Lower leg skin (tissue), 4 donors: Measurements from ENCODE around the gene SGCG. TPM values are rescaled to one million over a fixed set of nuclear protein-coding genes. Genes with fewer than 3 reads are reported as not detected.

ENCODE experiments used
- DNase-seq, 2 donors: peaks; one replicate each; pipeline ENCODE4 v3.0.0-alpha.2; 2019; ENCODE audit warnings: low spot score in 2 of 2
- H3K4me3 ChIP-seq: fragments of 200-600 bp; sonication (generic); 2 replicates; pipeline ENCODE4 v1.5.1; 2017; ENCODE audit warnings: mild to moderate bottlenecking, low read depth; ENCODE audit not compliant: poor library complexity, severe bottlenecking
- CTCF ChIP-seq, 3 donors: fragments of 450-650 bp; IDR thresholded peaks; one replicate each; pipeline ENCODE4 v1.5.1; 2016; ENCODE audit warnings: antibody characterized with exemption in 3 of 3, mild to moderate bottlenecking in 3 of 3, moderate library complexity in 2 of 3
- POLR2A ChIP-seq, 2 donors: fragments of 450-650 bp; IDR thresholded peaks; one replicate each; pipeline ENCODE4 v1.6.1; 2016 to 2017; ENCODE audit warnings: antibody characterized with exemption in 2 of 2, mild to moderate bottlenecking in 1 of 2, moderate library complexity in 1 of 2
- WGBS, 2 donors: methylation state at CpG; one replicate each; pipeline ENCODE4 v1.1.5; 2018; 5-methylcytosine and 5-hydroxymethylcytosine counted together
- intact Hi-C: fragments of 100-400 bp; cut with DNase I; formaldehyde crosslinking; loops from one replicate; pipeline ENCODE4 v1.15.0; 2023; ENCODE audit warnings: low total_unique reads
- total RNA-seq, 4 donors: library from RNA; depleted of rRNA; stranded (reverse); fragments of >200 nt; gene quantifications; one replicate each; pipeline ENCODE4 v1.1.0, GENCODE V29; 2016

Gene SGCG
- total RNA-seq, 4 donors from 2014 or later, result 0.72 to 2.3 (median 0.90) TPM

- H3K4me3 ChIP-seq, result no peak overlapping the region
- DNase-seq, result peak; percentile 47 to 91
- intact Hi-C loops, result no loop called here
- 39 to 40% methylated on average over 6 of the region's 6 CpGs for WGBS, 2 donors
- TF ChIP-seq POLR2A (IDR thresholded peaks at IDR 0.05) (no peak), CTCF (IDR thresholded peaks at IDR 0.05) (no peak)
Observed at GRCh38 chr13:23321535-23322241, 140.9 kb downstream of the SGCG start.

- intact Hi-C loops, result no loop called here
- DNase-seq, result no peak
- H3K4me3 ChIP-seq, result no peak overlapping the region
- TF ChIP-seq CTCF (IDR thresholded peaks at IDR 0.05) (no peak), POLR2A (IDR thresholded peaks at IDR 0.05) (no peak)
- 64 to 82% methylated on average over 18 to 19 of the region's 19 CpGs for WGBS, 2 donors
Observed at GRCh38 chr13:23322353-23323336, 141.9 kb downstream of the SGCG start.

GRCh38 chr13:23323946-23324709 lies 143.3 kb downstream of the SGCG start:
- WGBS, 2 donors, result 60 to 67% methylated on average over 17 of the region's 17 CpGs
- DNase-seq, result no peak
- TF ChIP-seq POLR2A (IDR thresholded peaks at IDR 0.05), result no peak
- no peak for TF ChIP-seq CTCF (IDR thresholded peaks at IDR 0.05)
- intact Hi-C loops, result no loop called here
- no peak overlapping the region for H3K4me3 ChIP-seq

GRCh38 chr13:23325191-23325590 lies 144.4 kb downstream of the SGCG start:
- 38 to 40% methylated on average over 2 of the region's 2 CpGs for WGBS, 2 donors
- no peak overlapping the region for H3K4me3 ChIP-seq
- intact Hi-C loops, result no loop called here
- no peak for DNase-seq
- no peak for TF ChIP-seq CTCF (IDR thresholded peaks at IDR 0.05)

- DNase-seq, result no peak
- TF ChIP-seq POLR2A (IDR thresholded peaks at IDR 0.05), result no peak
- no peak for TF ChIP-seq CTCF (IDR thresholded peaks at IDR 0.05)
- H3K4me3 ChIP-seq, result no peak overlapping the region
- WGBS, 2 donors, result 76 to 81% methylated on average over 6 of the region's 6 CpGs
- intact Hi-C loops, result no loop called here
Observed at GRCh38 chr13:23330356-23330755, 149.6 kb downstream of the SGCG start.
